PC-9 (cell line): ENCODE data around the gene MTA1. TPM values are rescaled to one million over a fixed set of nuclear protein-coding genes. Genes with fewer than 3 reads are reported as not detected.

Experiments used
- BruUV-seq: library from RNA; stranded (reverse); fragments of 400-500 nt; replicated peaks from 2 replicates; lab custom pipeline; 2021; lab: Mats Ljungman, UMichigan
- CTCF ChIA-PET: fragments of 300-600 bp; sonication (Branson Sonifier 250); formaldehyde crosslinking; loops from one replicate; lab custom pipeline; 2022; ENCODE audit warnings: antibody characterized with exemption; lab: Charles Lee
- POLR2A ChIA-PET: fragments of 300-600 bp; sonication (Branson Sonifier 250); formaldehyde crosslinking; loops from one replicate; lab custom pipeline; 2022; ENCODE audit warnings: antibody characterized with exemption; ENCODE audit not compliant: unreplicated experiment; lab: Charles Lee
- DNase-seq, 2 experiments: peaks; one replicate each; pipeline versions ENCODE4 v3.0.0 to v3.0.0-alpha.2; 2015 to 2022; ENCODE audit warnings: mixed read lengths in 1 of 2
- H2AFZ ChIP-seq: fragments of 200-600 bp; sonication (generic); 2 replicates; pipeline ENCODE4 v1.8.1; 2017; ENCODE audit warnings: antibody characterized with exemption
- H3F3A ChIP-seq: fragments of 200-600 bp; sonication (generic); 2 replicates; pipeline ENCODE4 v1.8.1; 2017; ENCODE audit warnings: antibody characterized with exemption, mild to moderate bottlenecking, low read depth; ENCODE audit not compliant: insufficient read depth
- H3K27ac ChIP-seq: fragments of 200-600 bp; sonication (generic); 2 replicates; pipeline ENCODE4 v1.6.1; 2016; ENCODE audit warnings: mixed run types
- H3K27me3 ChIP-seq: fragments of 200-600 bp; sonication (generic); 2 replicates; pipeline ENCODE4 v1.6.1; 2016; ENCODE audit warnings: low read depth, mixed run types; ENCODE audit not compliant: insufficient read depth
- H3K36me3 ChIP-seq: fragments of 200-600 bp; sonication (generic); 2 replicates; pipeline ENCODE4 v1.6.1; 2016; ENCODE audit warnings: low read depth, mixed run types
- H3K4me1 ChIP-seq: fragments of 200-600 bp; sonication (generic); replicated peaks from 2 replicates; pipeline ENCODE4 v1.6.1; 2016; ENCODE audit warnings: mixed run types; ENCODE audit not compliant: insufficient read depth
- H3K4me2 ChIP-seq: fragments of 200-600 bp; sonication (generic); 2 replicates; pipeline ENCODE4 v1.6.1; 2017; ENCODE audit warnings: mixed run types
- H3K4me3 ChIP-seq: fragments of 200-600 bp; sonication (generic); 2 replicates; pipeline ENCODE4 v1.6.1; 2016; ENCODE audit warnings: mixed run types
- H3K79me2 ChIP-seq: fragments of 200-600 bp; sonication (generic); 2 replicates; pipeline ENCODE4 v1.6.1; 2017; ENCODE audit warnings: low read depth, mixed run types
- H3K9me2 ChIP-seq: fragments of 200-600 bp; sonication (generic); 2 replicates; pipeline ENCODE4 v1.8.1; 2017; ENCODE audit warnings: mild to moderate bottlenecking; ENCODE audit not compliant: insufficient read depth
- H3K9me3 ChIP-seq: fragments of 200-600 bp; sonication (generic); 2 replicates; pipeline ENCODE4 v1.8.1; 2016; ENCODE audit warnings: low read depth; ENCODE audit not compliant: insufficient read depth
- H4K20me1 ChIP-seq: fragments of 200-600 bp; sonication (generic); 2 replicates; pipeline ENCODE4 v1.8.1; 2017; ENCODE audit not compliant: insufficient read depth
- EZH2 ChIP-seq: fragments of 200-600 bp; sonication (generic); IDR thresholded peaks from 2 replicates; pipeline ENCODE4 v1.8.0; 2017; ENCODE audit warnings: antibody characterized with exemption, low read depth
- intact Hi-C: fragments of 100-400 bp; cut with micrococcal nuclease; formaldehyde crosslinking; loops from one replicate; pipeline ENCODE4 v1.10.0; 2022; ENCODE audit not compliant: unreplicated experiment
- total RNA-seq: library from RNA; stranded (reverse); gene quantifications from 2 replicates; pipeline ENCODE4 v1.2.3, GENCODE V29; 2021
- TF ChIP-seq, protein P1 (sequence below): fragments of 200-600 bp; sonication (generic); conservative IDR thresholded peaks from 2 replicates; pipeline ENCODE4 v1.6.1; 2017; ENCODE audit warnings: mixed run types, antibody characterized with exemption, mild to moderate bottlenecking, moderate library complexity

MTA1 gene
- total RNA-seq, 1 experiment from 2014 or later, result 124 TPM

DNA sequence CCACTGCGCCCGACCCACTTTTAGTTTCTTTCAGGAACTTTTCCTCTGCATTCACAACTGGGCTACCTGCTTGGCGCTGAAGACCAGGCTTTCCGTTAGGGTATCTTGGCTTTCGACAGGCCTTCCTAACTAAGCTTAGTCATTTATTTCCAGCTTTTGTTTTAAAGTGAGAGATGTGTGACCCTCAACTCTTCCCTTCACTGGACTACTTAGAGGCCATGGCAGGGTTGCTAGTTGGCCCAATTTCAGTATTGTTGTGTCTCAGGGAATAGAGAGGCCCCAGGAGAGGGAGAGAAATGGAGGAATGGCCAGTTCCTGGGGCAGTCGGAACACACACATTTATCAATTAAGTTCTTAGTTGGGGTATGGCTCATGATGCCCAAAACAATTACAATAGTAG is 10.4 kb downstream of the MTA1 start:
- Histone ChIP-seq H3K9me3 (no peaks in the 10 kb centered on the region), H3K9me2 (no peaks in the 10 kb centered on the region), H3K27me3 (no peaks in the 10 kb centered on the region), H3K79me2 (peaks cover 86% of the 10 kb centered on the region), H3K4me1 (peaks cover 14% of the 10 kb centered on the region), H3K27ac (0 out of 2 replicates have a peak overlapping the region, but pooled peaks have one; percentile 17), H4K20me1 (peaks cover 69% of the 10 kb centered on the region), H3F3A (peaks cover 30% of the 10 kb centered on the region), H3K4me3 (no peak overlapping the region), H3K36me3 (peaks cover 5% of the 10 kb centered on the region; the same call in 1 of the 2 replicates), H2AFZ (no peak overlapping the region), H3K4me2 (0 out of 2 replicates have a peak overlapping the region, but pooled peaks have one; percentile 8)
- CTCF ChIA-PET, result no interaction called here
- POLR2A ChIA-PET, result no interaction called here
- BruUV-seq, result no TSS peak
- DNase-seq, result no peak
- intact Hi-C loops, result loop anchor here (2.0 kb wide), 1 partner anchor 35 kb away; no protein-coding TSS in a partner anchor
- no peak for TF ChIP-seq EZH2
- TF ChIP-seq, protein P1, sequence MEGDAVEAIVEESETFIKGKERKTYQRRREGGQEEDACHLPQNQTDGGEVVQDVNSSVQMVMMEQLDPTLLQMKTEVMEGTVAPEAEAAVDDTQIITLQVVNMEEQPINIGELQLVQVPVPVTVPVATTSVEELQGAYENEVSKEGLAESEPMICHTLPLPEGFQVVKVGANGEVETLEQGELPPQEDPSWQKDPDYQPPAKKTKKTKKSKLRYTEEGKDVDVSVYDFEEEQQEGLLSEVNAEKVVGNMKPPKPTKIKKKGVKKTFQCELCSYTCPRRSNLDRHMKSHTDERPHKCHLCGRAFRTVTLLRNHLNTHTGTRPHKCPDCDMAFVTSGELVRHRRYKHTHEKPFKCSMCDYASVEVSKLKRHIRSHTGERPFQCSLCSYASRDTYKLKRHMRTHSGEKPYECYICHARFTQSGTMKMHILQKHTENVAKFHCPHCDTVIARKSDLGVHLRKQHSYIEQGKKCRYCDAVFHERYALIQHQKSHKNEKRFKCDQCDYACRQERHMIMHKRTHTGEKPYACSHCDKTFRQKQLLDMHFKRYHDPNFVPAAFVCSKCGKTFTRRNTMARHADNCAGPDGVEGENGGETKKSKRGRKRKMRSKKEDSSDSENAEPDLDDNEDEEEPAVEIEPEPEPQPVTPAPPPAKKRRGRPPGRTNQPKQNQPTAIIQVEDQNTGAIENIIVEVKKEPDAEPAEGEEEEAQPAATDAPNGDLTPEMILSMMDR, result no peak

DNA sequence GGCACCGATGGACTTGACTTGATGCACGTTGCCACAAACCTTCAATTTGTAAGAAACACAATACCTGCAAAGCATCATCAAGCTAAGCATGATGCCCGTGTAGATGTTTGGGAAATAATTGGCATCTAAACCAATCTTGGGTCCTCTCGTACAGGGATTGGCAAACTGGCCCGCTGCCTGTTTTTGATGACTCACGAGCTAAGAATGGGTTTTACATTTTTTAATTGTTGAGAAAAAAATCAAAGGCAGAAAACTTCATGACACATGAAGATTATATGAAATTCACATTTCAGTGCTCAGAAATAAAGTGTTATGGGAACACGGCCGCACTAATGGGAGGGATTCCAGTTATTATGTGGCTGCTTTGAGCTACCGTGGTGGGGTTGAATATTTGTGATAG is 10.9 kb downstream of the MTA1 start:
- peaks cover 87% of the 10 kb centered on the region for H3K79me2 ChIP-seq
- peaks cover 14% of the 10 kb centered on the region for H3K4me1 ChIP-seq
- peaks cover 5% of the 10 kb centered on the region; the same call in 1 of the 2 replicates for H3K36me3 ChIP-seq
- no peaks in the 10 kb centered on the region for H3K27me3 ChIP-seq
- H3K4me2 ChIP-seq, result 0 out of 2 replicates have a peak overlapping the region, but pooled peaks have one; percentile 8
- intact Hi-C loops, result loop anchor here (2.0 kb wide), 1 partner anchor 34 kb away; no protein-coding TSS in a partner anchor
- peak overlapping the region; percentile 36; the same call in 1 of the 2 replicates for H3K27ac ChIP-seq
- no peaks in the 10 kb centered on the region for H3K9me2 ChIP-seq
- H3K9me3 ChIP-seq, result no peaks in the 10 kb centered on the region
- H4K20me1 ChIP-seq, result peaks cover 70% of the 10 kb centered on the region
- ChIA-PET POLR2A (no interaction called here), CTCF (no interaction called here)
- DNase-seq, result peak; percentile 75 to 81
- no peak for TF ChIP-seq EZH2
- TF ChIP-seq, protein P1, result no peak
- no TSS peak for BruUV-seq
- H3F3A ChIP-seq, result peaks cover 31% of the 10 kb centered on the region
- H3K4me3 ChIP-seq, result no peak overlapping the region
- no peak overlapping the region for H2AFZ ChIP-seq

DNA sequence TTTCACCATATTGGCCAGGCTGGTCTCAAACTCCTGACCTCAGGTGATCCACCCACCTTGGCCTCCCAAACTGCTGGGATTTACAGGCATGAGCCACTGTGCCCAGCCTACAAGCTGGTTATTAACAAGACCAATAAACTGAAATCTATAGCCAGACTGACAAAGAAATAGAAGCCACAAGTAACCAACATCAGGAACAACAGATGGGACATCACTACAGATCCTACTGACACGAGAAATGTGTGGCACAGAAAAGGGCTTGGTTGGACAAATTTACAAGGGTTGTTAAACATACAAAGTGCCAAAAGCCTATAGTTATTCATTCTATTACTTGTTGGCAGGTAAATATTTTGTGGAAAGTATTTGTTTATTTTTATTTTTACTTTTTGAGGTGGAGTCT is 11.6 kb downstream of the MTA1 start:
- H3K36me3 ChIP-seq, result peaks cover 5% of the 10 kb centered on the region; the same call in 1 of the 2 replicates
- DNase-seq, result no peak
- ChIA-PET POLR2A (no interaction called here), CTCF (no interaction called here)
- BruUV-seq, result no TSS peak
- no peak overlapping the region for H2AFZ ChIP-seq
- H3F3A ChIP-seq, result peaks cover 31% of the 10 kb centered on the region
- TF ChIP-seq, protein P1, result no peak
- no peak for TF ChIP-seq EZH2
- peak overlapping the region; percentile 36; the same call in 1 of the 2 replicates for H3K27ac ChIP-seq
- no peaks in the 10 kb centered on the region for H3K9me2 ChIP-seq
- H3K4me3 ChIP-seq, result no peak overlapping the region
- intact Hi-C loops, result loop anchor here (2.0 kb wide), 1 partner anchor 34 kb away; no protein-coding TSS in a partner anchor
- H3K27me3 ChIP-seq, result no peaks in the 10 kb centered on the region
- peaks cover 89% of the 10 kb centered on the region for H3K79me2 ChIP-seq
- peaks cover 76% of the 10 kb centered on the region for H4K20me1 ChIP-seq
- no peak overlapping the region for H3K4me2 ChIP-seq
- no peaks in the 10 kb centered on the region for H3K9me3 ChIP-seq
- peaks cover 14% of the 10 kb centered on the region for H3K4me1 ChIP-seq
